ENCODE results near the gene CEP192.

DNA sequence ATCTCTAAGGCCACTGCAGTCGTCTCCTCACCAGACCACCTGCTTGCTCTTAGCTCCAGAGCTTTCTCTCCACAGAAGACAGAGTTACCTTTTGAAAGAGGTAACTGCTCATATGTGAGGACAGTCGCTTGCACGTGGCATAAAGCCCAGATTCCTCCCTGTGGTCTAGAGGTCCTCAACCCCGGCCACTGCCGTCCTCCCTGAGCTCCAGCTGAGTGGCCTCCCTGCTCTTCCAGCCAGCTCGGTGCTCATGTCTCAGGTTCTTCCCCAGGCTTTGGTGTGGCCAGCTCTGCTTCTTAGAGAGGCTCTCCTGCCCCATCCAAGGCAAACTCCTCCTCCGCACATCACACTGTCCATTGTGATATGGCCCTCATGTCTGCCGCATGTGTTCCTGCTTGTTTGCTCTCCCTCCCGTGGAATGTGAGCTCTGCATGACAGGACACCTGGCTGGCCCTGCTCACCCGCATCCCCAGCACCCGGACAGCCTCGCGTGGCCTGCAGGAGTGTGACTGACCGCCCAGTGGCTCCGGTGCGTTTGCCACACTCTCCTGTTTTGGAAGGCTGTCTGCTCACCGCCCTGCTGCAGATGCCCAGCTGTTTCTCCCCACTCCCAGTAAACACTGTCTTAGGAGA is 135.9 kb downstream of the CEP192 start:
- TF ChIP-seq, protein P1, sequence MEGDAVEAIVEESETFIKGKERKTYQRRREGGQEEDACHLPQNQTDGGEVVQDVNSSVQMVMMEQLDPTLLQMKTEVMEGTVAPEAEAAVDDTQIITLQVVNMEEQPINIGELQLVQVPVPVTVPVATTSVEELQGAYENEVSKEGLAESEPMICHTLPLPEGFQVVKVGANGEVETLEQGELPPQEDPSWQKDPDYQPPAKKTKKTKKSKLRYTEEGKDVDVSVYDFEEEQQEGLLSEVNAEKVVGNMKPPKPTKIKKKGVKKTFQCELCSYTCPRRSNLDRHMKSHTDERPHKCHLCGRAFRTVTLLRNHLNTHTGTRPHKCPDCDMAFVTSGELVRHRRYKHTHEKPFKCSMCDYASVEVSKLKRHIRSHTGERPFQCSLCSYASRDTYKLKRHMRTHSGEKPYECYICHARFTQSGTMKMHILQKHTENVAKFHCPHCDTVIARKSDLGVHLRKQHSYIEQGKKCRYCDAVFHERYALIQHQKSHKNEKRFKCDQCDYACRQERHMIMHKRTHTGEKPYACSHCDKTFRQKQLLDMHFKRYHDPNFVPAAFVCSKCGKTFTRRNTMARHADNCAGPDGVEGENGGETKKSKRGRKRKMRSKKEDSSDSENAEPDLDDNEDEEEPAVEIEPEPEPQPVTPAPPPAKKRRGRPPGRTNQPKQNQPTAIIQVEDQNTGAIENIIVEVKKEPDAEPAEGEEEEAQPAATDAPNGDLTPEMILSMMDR (IDR thresholded peaks at IDR 0.05) = no peak
- no peak for TF ChIP-seq POLR2AphosphoS5 (IDR thresholded peaks at IDR 0.05)
- no peak for TF ChIP-seq EP300 (IDR thresholded peaks at IDR 0.05)
- TF ChIP-seq POLR2A (IDR thresholded peaks at IDR 0.05) = no peak

Measured in sigmoid colon (tissue), 4 donors.